Measurements from ENCODE around the gene ATAD2B. TPM values are rescaled to one million over a fixed set of nuclear protein-coding genes. Genes with fewer than 3 reads are reported as not detected.
A peak's percentile ranks its signal among the peaks of the same experiment; 100 is the strongest.

The ATAD2B gene
- total and polyA plus RNA-seq, 2 donors (not counting 1 experiment from before 2014, with no cell fraction given) = 3.6 to 11.4 TPM

GRCh38 chr2:23705771-23706612, 220.9 kb downstream of the ATAD2B start:
- H3K9me3 ChIP-seq (ENCODE audit: control insufficient read depth, insufficient read depth, low read depth, low read length) = no peaks in the 10 kb centered on the region
- H3K79me2 ChIP-seq (ENCODE audit: control insufficient read depth, insufficient read depth, low read length) = no peaks in the 10 kb centered on the region
- H4K20me1 ChIP-seq (ENCODE audit: control insufficient read depth, extremely low read depth, insufficient read depth, low read length) = no peaks in the 10 kb centered on the region
- no peak overlapping the region for H3K4me3 ChIP-seq (replicated peaks in 1 of 4; ENCODE audit: control extremely low read depth in 1 of 4, insufficient read depth in 1 of 4, low read depth in 3 of 4, low read length in 4 of 4)
- no peak overlapping the region for H2AFZ ChIP-seq (ENCODE audit: low read length)
- no peaks in the 10 kb centered on the region for H3K4me1 ChIP-seq (ENCODE audit: control insufficient read depth, extremely low read depth, insufficient read depth, low read length)
- no peak overlapping the region for H3K4me2 ChIP-seq (ENCODE audit: extremely low read depth, insufficient read depth, low read length)
- TF ChIP-seq EZH2 (IDR thresholded peaks at IDR 0.05; ENCODE audit: low read length, missing control alignments) (no peak), CTCF (conservative IDR thresholded peaks at IDR 0.05 in 1 of 2, IDR thresholded peaks at IDR 0.05 in 1 of 2; ENCODE audit: low read depth in 1 of 2, low read length in 2 of 2) (no peak)
- no peak overlapping the region for H3K9ac ChIP-seq (ENCODE audit: insufficient read depth, low read length)
- no peaks in the 10 kb centered on the region for H3K27me3 ChIP-seq (ENCODE audit: control insufficient read depth, insufficient read depth, low read length)
- H3K27ac ChIP-seq (ENCODE audit: insufficient read depth, low read length) = no peak overlapping the region
- no peak for DNase-seq (ENCODE audit: low read depth in 2 of 2)
- H3K36me3 ChIP-seq (ENCODE audit: control insufficient read depth, insufficient read depth, low read length) = peaks cover 10% of the 10 kb centered on the region

- no peak for TF ChIP-seq CTCF (conservative IDR thresholded peaks at IDR 0.05 in 1 of 2, IDR thresholded peaks at IDR 0.05 in 1 of 2; ENCODE audit: low read depth in 1 of 2, low read length in 2 of 2)
- TF ChIP-seq EZH2 (IDR thresholded peaks at IDR 0.05; ENCODE audit: low read length, missing control alignments) = no peak
These were observed 223.1 kb downstream of the ATAD2B start for GRCh38 chr2:23703583-23704385.

DNA sequence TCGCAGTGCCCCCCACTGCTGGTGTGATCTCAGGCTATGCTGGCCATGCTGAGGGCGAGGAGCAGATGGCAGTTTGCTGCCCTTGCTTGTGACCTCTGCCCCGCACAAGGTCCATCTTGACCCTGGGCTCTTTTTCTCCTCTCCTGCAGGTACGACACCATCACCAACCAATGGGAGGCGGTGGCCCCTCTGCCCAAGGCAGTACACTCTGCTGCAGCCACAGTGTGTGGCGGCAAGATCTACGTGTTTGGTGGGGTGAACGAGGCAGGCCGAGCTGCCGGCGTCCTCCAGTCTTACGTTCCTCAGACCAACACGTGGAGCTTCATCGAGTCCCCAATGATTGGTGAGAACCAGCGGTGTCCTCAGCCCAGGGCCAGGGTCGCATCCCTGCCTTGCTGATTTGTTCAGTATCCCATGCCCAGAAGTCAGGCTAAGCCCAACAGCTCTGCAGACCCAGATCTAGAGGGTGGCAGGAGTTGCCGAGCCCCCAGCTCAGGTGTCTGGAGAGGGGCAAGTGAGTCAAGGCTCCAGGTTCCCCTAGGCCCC, 223.8 kb downstream of the ATAD2B start:
- Histone ChIP-seq H3K9me3 (ENCODE audit: control insufficient read depth, insufficient read depth, low read depth, low read length) (no peaks in the 10 kb centered on the region), H3K27ac (ENCODE audit: insufficient read depth, low read length) (no peak overlapping the region), H3K4me1 (ENCODE audit: control insufficient read depth, extremely low read depth, insufficient read depth, low read length) (peaks cover 12% of the 10 kb centered on the region), H3K36me3 (ENCODE audit: control insufficient read depth, insufficient read depth, low read length) (peaks cover 10% of the 10 kb centered on the region), H2AFZ (ENCODE audit: low read length) (no peak overlapping the region), H3K9ac (ENCODE audit: insufficient read depth, low read length) (no peak overlapping the region), H3K4me2 (ENCODE audit: extremely low read depth, insufficient read depth, low read length) (no peak overlapping the region), H3K79me2 (ENCODE audit: control insufficient read depth, insufficient read depth, low read length) (no peaks in the 10 kb centered on the region), H3K27me3 (ENCODE audit: control insufficient read depth, insufficient read depth, low read length) (no peaks in the 10 kb centered on the region), H3K4me3 (replicated peaks in 1 of 4; ENCODE audit: control extremely low read depth in 1 of 4, insufficient read depth in 1 of 4, low read depth in 3 of 4, low read length in 4 of 4) (no peak overlapping the region), H4K20me1 (ENCODE audit: control insufficient read depth, extremely low read depth, insufficient read depth, low read length) (no peaks in the 10 kb centered on the region)
- TF ChIP-seq EZH2 (IDR thresholded peaks at IDR 0.05; ENCODE audit: low read length, missing control alignments) (no peak), CTCF (conservative IDR thresholded peaks at IDR 0.05 in 1 of 2, IDR thresholded peaks at IDR 0.05 in 1 of 2; ENCODE audit: low read depth in 1 of 2, low read length in 2 of 2) (no peak)
- no peak for DNase-seq (ENCODE audit: low read depth in 2 of 2)

More at GRCh38 chr2:23703583-23704385, 223.1 kb downstream of the ATAD2B start:
- DNase-seq (ENCODE audit: low read depth in 2 of 2) = peak in 1 of 2 donors; percentile 9
- no peak overlapping the region for H3K4me3 ChIP-seq (replicated peaks in 1 of 4; ENCODE audit: control extremely low read depth in 1 of 4, insufficient read depth in 1 of 4, low read depth in 3 of 4, low read length in 4 of 4)
- H3K9ac ChIP-seq (ENCODE audit: insufficient read depth, low read length) = no peak overlapping the region
- no peak overlapping the region for H3K4me2 ChIP-seq (ENCODE audit: extremely low read depth, insufficient read depth, low read length)
- peaks cover 10% of the 10 kb centered on the region for H3K36me3 ChIP-seq (ENCODE audit: control insufficient read depth, insufficient read depth, low read length)
- no peaks in the 10 kb centered on the region for H3K79me2 ChIP-seq (ENCODE audit: control insufficient read depth, insufficient read depth, low read length)
- no peaks in the 10 kb centered on the region for H3K27me3 ChIP-seq (ENCODE audit: control insufficient read depth, insufficient read depth, low read length)
- H3K27ac ChIP-seq (ENCODE audit: insufficient read depth, low read length) = no peak overlapping the region
- H2AFZ ChIP-seq (ENCODE audit: low read length) = no peak overlapping the region
- H3K4me1 ChIP-seq (ENCODE audit: control insufficient read depth, extremely low read depth, insufficient read depth, low read length) = peaks cover 6% of the 10 kb centered on the region
- no peaks in the 10 kb centered on the region for H3K9me3 ChIP-seq (ENCODE audit: control insufficient read depth, insufficient read depth, low read depth, low read length)
- no peaks in the 10 kb centered on the region for H4K20me1 ChIP-seq (ENCODE audit: control insufficient read depth, extremely low read depth, insufficient read depth, low read length)

Measured in fibroblast of lung (primary cell).